ENCODE measurements around the gene PACS2.

GRCh38 chr14:105349992-105350391 is 35.4 kb downstream of the PACS2 start:
- TF ChIP-seq CTCF (IDR thresholded peaks at IDR 0.05; ENCODE audit: low read depth, low read length, missing input control), result no peak
- TF ChIP-seq FOXA2 (IDR thresholded peaks at IDR 0.05), result no peak
- no peak for TF ChIP-seq SP1 (IDR thresholded peaks at IDR 0.05)
- no peak for TF ChIP-seq EGR1 (IDR thresholded peaks at IDR 0.05; ENCODE audit: low read depth in 2 of 2)
- TF ChIP-seq YY1 (IDR thresholded peaks at IDR 0.05), result no peak
- no peak for TF ChIP-seq RAD21 (IDR thresholded peaks at IDR 0.05)
- TF ChIP-seq TAF1 (conservative IDR thresholded peaks at IDR 0.05), result no peak
- TF ChIP-seq GABPA (IDR thresholded peaks at IDR 0.05 in 1 of 2, conservative IDR thresholded peaks at IDR 0.05 in 1 of 2), result no peak
- TF ChIP-seq JUND (IDR thresholded peaks at IDR 0.05), result no peak
- TF ChIP-seq MAX (IDR thresholded peaks at IDR 0.05), result no peak
- TF ChIP-seq RXRA (IDR thresholded peaks at IDR 0.05), result no peak
